Liver (tissue), 9 donors: ENCODE data around the gene TBL1Y. TPM values are rescaled to one million over a fixed set of nuclear protein-coding genes. Genes with fewer than 3 reads are reported as not detected.

Experiments used
- DNase-seq: peaks from one replicate; pipeline ENCODE4 v3.0.0-alpha.2; 2017; ENCODE audit warnings: low spot score
- H3K27ac ChIP-seq, 2 donors: one replicate each; pipeline ENCODE4 v1.7.0; 2013; ENCODE audit warnings: inconsistent platforms in 2 of 2, low read length in 2 of 2, control low read depth in 1 of 2, low read depth in 1 of 2, mild to moderate bottlenecking in 1 of 2
- H3K27me3 ChIP-seq, 4 donors: one replicate each; pipeline versions ENCODE4 v1.6.1 to v1.7.0; 2013; ENCODE audit warnings: low read length in 3 of 4, inconsistent platforms in 1 of 4, mild to moderate bottlenecking in 1 of 4, moderate library complexity in 1 of 4; ENCODE audit not compliant: control insufficient read depth in 4 of 4, insufficient read depth in 4 of 4
- H3K36me3 ChIP-seq, 4 donors: one replicate each; pipeline versions ENCODE4 v1.6.1 to v1.7.0; 2013; ENCODE audit warnings: low read length in 3 of 4, mild to moderate bottlenecking in 3 of 4, low read depth in 1 of 4, moderate library complexity in 1 of 4; ENCODE audit not compliant: control insufficient read depth in 4 of 4, insufficient read depth in 3 of 4
- H3K4me1 ChIP-seq, 4 donors: one replicate each; pipeline versions ENCODE4 v1.6.1 to v1.7.0; 2013; ENCODE audit warnings: low read length in 3 of 4, mild to moderate bottlenecking in 3 of 4, moderate library complexity in 1 of 4; ENCODE audit not compliant: control insufficient read depth in 4 of 4, insufficient read depth in 4 of 4
- H3K4me3 ChIP-seq, 3 donors: one replicate each; pipeline versions ENCODE4 v1.6.1 to v1.7.0; 2013; ENCODE audit warnings: low read length in 3 of 3, control low read depth in 1 of 3, low read depth in 1 of 3, mild to moderate bottlenecking in 1 of 3
- H3K9ac ChIP-seq, 2 donors: one replicate each; pipeline ENCODE4 v1.7.0; 2013; ENCODE audit warnings: low read length in 2 of 2, mild to moderate bottlenecking in 2 of 2, moderate library complexity in 2 of 2, control low read depth in 1 of 2, low read depth in 1 of 2
- H3K9me3 ChIP-seq, 4 donors: one replicate each; pipeline versions ENCODE4 v1.6.1 to v1.7.0; 2013; ENCODE audit warnings: low read length in 3 of 4; ENCODE audit not compliant: control insufficient read depth in 4 of 4
- ATF3 ChIP-seq: IDR thresholded peaks from 2 replicates; pipeline ENCODE4 v1.6.1; 2016; ENCODE audit warnings: antibody characterized with exemption
- CTCF ChIP-seq: fragments of 150-350 bp; IDR thresholded peaks from 2 replicates; pipeline ENCODE4 v1.5.1; 2017; ENCODE audit warnings: improper control_type of control experiment, low read depth, low read length; ENCODE audit not compliant: missing input control
- EGR1 ChIP-seq, 2 donors: IDR thresholded peaks; 2 replicates each; pipeline ENCODE4 v1.6.1; 2016 to 2018; ENCODE audit warnings: antibody characterized with exemption in 2 of 2, low read depth in 2 of 2
- FOXA1 ChIP-seq: IDR thresholded peaks from 2 replicates; pipeline ENCODE4 v1.6.1; 2016; ENCODE audit warnings: antibody characterized with exemption
- FOXA2 ChIP-seq: IDR thresholded peaks from 2 replicates; pipeline ENCODE4 v1.6.1; 2016; ENCODE audit warnings: antibody characterized with exemption
- GABPA ChIP-seq, 2 donors: IDR thresholded peaks in 1 of 2; conservative IDR thresholded peaks in 1 of 2; 2 replicates each; pipeline ENCODE4 v1.6.1; 2016; ENCODE audit warnings: antibody characterized with exemption in 2 of 2, mild to moderate bottlenecking in 1 of 2, moderate library complexity in 1 of 2
- HNF4A ChIP-seq, 2 donors: conservative IDR thresholded peaks; 2 replicates each; pipeline ENCODE4 v1.6.1; 2016; ENCODE audit warnings: antibody characterized with exemption in 2 of 2, mild to moderate bottlenecking in 2 of 2
- HNF4G ChIP-seq: IDR thresholded peaks from 2 replicates; pipeline ENCODE4 v1.6.1; 2016; ENCODE audit warnings: antibody characterized with exemption
- JUND ChIP-seq, 2 donors: IDR thresholded peaks; 2 replicates each; pipeline ENCODE4 v1.6.1; 2016; ENCODE audit warnings: antibody characterized with exemption in 2 of 2
- MAX ChIP-seq: IDR thresholded peaks from 2 replicates; pipeline ENCODE4 v1.6.1; 2016; ENCODE audit warnings: antibody characterized with exemption
- NR2F2 ChIP-seq: IDR thresholded peaks from 2 replicates; pipeline ENCODE4 v1.6.1; 2016; ENCODE audit warnings: antibody characterized with exemption
- RAD21 ChIP-seq, 2 donors: IDR thresholded peaks; 2 replicates each; pipeline ENCODE4 v1.6.1; 2016; ENCODE audit warnings: antibody characterized with exemption in 2 of 2, mild to moderate bottlenecking in 2 of 2
- REST ChIP-seq: IDR thresholded peaks from 2 replicates; pipeline ENCODE4 v1.6.1; 2016; ENCODE audit warnings: antibody characterized with exemption, mild to moderate bottlenecking
- RXRA ChIP-seq, 2 donors: IDR thresholded peaks; 2 replicates each; pipeline ENCODE4 v1.6.1; 2017 to 2018; ENCODE audit warnings: antibody characterized with exemption in 2 of 2, mild to moderate bottlenecking in 1 of 2
- SP1 ChIP-seq: IDR thresholded peaks from 2 replicates; pipeline ENCODE4 v1.6.1; 2018; ENCODE audit warnings: antibody characterized with exemption, mild to moderate bottlenecking
- TAF1 ChIP-seq: conservative IDR thresholded peaks from 2 replicates; pipeline ENCODE4 v1.6.1; 2016; ENCODE audit warnings: antibody characterized with exemption, mild to moderate bottlenecking
- YY1 ChIP-seq: IDR thresholded peaks from 2 replicates; pipeline ENCODE4 v1.6.1; 2016; ENCODE audit warnings: antibody characterized with exemption, mild to moderate bottlenecking
- ZBTB33 ChIP-seq: IDR thresholded peaks from 2 replicates; pipeline ENCODE4 v1.6.1; 2016; ENCODE audit warnings: antibody characterized with exemption
- WGBS: extraction: QIAGEN DNeasy Blood & Tissue Kit; methylation state at CpG from one replicate; pipeline ENCODE4 v1.1.7; 2013; 5-methylcytosine and 5-hydroxymethylcytosine counted together
- polyA plus RNA-seq, 2 donors: library from polyadenylated mRNA; stranded (reverse) in 1 of 2; unstranded in 1 of 2; fragments of 200-250 nt in 1 of 2; fragments of >200 nt in 1 of 2; fragmentation: Nextera tagmentation in 1 of 2; extraction: Ambion mirVana in 1 of 2; gene quantifications; one replicate each; pipeline versions ENCODE4 v1.2.1 to v1.2.3, GENCODE V29; 2013 to 2015
- total RNA-seq, 2 donors: library from RNA; depleted of rRNA; stranded (reverse); fragments of >200 nt; gene quantifications; one replicate each; pipeline ENCODE4 v1.2.3, GENCODE V29; 2014
- donor health status: healthy.
- donor health status: healthy.
- donor health status: healthy.
- donor health status: healthy.
- donor health status: healthy.

Gene TBL1Y
- total and polyA plus RNA-seq, 4 donors, result 0.72 to 1.6 TPM; not detected in 2

- no peak for TF ChIP-seq REST
- no peak for TF ChIP-seq TAF1
Observed at GRCh38 chrY:6983221-6983620, 72.7 kb downstream of the TBL1Y start (continued).

- 83% methylated on average over 1 of the region's 1 CpG for WGBS
- no peaks in the 10 kb centered on the region for H3K36me3 ChIP-seq
- no peaks in the 10 kb centered on the region for H3K4me1 ChIP-seq
- no peak overlapping the region for H3K9ac ChIP-seq
- TF ChIP-seq TAF1 (no peak), HNF4G (no peak), RAD21 (IDR thresholded peaks at IDR 0.05) (no peak), YY1 (no peak), GABPA (IDR thresholded peaks at IDR 0.05 in 1 of 2, conservative IDR thresholded peaks at IDR 0.05 in 1 of 2) (no peak), HNF4A (conservative IDR thresholded peaks at IDR 0.05) (no peak), FOXA1 (no peak), SP1 (no peak), ATF3 (no peak), ZBTB33 (no peak), REST (no peak), JUND (IDR thresholded peaks at IDR 0.05) (no peak), FOXA2 (no peak), EGR1 (IDR thresholded peaks at IDR 0.05; ENCODE audit: low read depth in 2 of 2) (no peak), RXRA (IDR thresholded peaks at IDR 0.05) (no peak), CTCF (no peak), MAX (no peak), NR2F2 (no peak)
- no peaks in the 10 kb centered on the region for H3K27me3 ChIP-seq
- H3K27ac ChIP-seq, result no peak overlapping the region
- H3K9me3 ChIP-seq, result no peaks in the 10 kb centered on the region
- H3K4me3 ChIP-seq, result no peak overlapping the region
- no peak for DNase-seq
Observed at GRCh38 chrY:6987811-6988210, 77.3 kb downstream of the TBL1Y start.
